GM19455 (cell line): Measurements from ENCODE around the gene MXD3.
"Not testable (repeated sequence)": the region's sequence is repeated elsewhere in the genome, so short reads cannot be mapped to it uniquely, and the experiment has no call there.

Source experiments
- ATAC-seq: cut with Tn5 transposase; IDR thresholded peaks from one replicate; pipeline ENCODE4 v1.9.1; 2021; ENCODE audit not compliant: unreplicated experiment

The MXD3 gene

DNA sequence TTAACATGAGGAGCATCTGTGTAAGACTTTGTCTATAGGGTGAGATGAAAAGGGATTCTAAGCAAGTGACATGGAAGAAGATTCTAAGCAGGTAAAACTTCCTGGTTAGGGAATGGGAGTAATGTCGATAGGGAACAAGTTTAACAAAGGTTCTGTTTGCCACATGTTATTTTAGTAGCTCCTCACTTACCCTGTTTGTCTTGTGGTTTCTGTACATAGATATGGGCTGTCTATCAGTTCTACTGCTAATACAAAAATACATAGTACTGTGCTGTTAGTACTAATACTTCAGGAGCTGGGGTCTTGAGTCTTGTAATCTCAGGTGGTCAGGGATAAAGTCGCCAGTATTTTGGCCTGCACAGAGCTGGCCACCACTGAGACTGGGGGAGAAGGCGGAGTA lies 41.0 kb downstream of the MXD3 start:
- no peak for ATAC-seq

GRCh38 chr5:177269976-177270375 lies 41.7 kb downstream of the MXD3 start:
- no peak for ATAC-seq

GRCh38 chr5:177269232-177269895 lies 42.3 kb downstream of the MXD3 start:
- no peak for ATAC-seq

GRCh38 chr5:177265395-177265794 lies 46.3 kb downstream of the MXD3 start:
- no peak for ATAC-seq

DNA sequence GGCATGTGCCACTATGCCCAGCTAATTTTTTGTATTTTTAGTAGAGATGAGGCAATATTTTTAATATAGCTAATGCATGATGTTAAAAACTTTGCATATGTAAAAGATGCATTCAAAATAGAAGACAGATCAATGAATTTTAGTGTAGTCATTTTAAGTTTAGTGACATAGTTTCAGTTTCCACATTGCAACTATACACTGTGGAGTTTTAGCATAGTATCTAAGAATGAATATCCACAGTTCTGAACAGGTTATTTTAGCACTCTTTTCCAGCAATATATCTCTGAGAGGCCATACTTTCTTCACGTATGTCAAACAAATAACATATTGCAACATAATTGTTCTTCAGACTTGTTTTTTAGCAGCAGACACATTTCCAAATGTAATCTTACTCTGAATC lies 47.5 kb downstream of the MXD3 start:
- ATAC-seq = no peak

DNA sequence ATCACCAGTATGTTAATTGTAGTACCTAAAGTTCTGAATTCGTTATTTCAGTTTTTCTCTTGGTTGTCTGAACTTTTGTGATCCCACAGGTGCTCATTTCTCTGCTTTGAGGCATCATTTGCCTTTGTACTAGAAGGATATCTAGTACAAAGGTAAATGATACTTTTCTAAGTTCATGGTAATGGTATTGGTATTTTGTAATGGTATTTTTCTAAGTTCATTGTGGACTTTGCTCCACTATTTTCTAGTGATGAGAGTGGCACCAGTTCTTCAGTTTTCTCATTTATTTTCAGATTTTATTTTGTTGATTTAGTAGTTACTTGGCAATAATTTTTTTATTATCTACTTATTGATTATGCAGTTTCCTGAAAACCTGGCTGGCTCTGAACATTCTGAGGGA lies 50.2 kb downstream of the MXD3 start:
- ATAC-seq = no peak

DNA sequence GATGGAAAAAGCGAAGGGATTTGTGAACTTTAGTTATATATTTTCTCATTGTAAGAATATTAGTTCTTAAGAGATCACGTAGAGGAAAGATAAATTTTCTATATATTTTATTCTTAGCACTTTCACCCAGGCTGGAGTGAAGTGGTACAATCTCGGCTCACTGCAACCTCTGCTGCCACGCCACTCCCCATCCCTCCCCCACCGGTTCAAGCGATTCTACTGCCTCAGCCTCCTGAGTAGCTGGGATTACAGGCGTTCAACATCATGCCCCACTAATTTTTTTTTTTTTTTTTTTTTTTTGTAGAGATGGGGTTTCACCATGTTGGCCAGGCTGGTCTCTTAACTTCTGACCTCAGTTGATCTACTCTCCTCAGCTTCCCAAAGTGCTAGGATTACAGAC lies 50.7 kb downstream of the MXD3 start:
- ATAC-seq = no peak

- ATAC-seq = not testable (repeated sequence)
These were observed 53.0 kb downstream of the MXD3 start for GRCh38 chr5:177258711-177259110.
